ENCODE results near the gene SLIT3.

Gene SLIT3

DNA sequence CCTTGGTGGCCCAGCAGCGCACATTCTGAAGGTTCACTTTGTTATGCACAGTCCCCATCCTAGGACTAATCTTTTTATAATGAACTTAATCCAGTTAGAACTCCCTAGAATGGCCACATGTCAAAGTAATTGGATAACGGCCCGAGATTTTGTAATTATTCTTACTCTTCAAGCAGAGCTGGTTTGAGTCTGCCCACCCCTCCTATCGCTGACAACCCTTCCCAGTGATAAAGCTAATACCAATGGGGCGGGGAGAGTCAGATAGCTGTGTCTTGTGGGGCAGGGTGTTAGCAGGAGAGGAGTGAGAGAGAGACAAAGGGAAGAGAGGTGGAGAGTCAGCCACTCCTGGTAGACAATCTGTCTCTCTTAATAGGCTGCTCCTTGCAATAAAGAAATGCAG lies 356.9 kb downstream of the SLIT3 start:
- no peak for DNase-seq

- no peak for DNase-seq
These were observed 357.7 kb downstream of the SLIT3 start for GRCh38 chr5:168943091-168943884.

DNA sequence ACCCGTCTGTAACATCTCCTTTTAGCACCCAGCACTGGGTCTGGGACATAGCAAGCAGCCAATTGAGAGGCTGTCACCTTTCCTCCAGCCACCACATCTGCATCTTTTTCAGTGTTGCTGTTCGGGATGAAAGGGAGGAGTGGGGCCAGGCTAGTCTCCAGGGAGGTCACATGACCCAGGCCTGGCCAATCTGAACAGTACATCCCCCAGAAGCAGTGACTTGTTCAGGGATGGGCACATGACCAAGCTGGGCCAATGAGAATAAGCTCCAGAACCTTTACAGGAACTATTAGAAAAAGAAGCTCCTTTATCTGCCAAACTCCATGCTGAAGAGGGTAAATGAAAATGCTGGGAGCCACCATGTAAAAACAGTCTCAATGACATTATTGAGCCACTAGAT lies 359.0 kb downstream of the SLIT3 start:
- DNase-seq, result no peak

DNA sequence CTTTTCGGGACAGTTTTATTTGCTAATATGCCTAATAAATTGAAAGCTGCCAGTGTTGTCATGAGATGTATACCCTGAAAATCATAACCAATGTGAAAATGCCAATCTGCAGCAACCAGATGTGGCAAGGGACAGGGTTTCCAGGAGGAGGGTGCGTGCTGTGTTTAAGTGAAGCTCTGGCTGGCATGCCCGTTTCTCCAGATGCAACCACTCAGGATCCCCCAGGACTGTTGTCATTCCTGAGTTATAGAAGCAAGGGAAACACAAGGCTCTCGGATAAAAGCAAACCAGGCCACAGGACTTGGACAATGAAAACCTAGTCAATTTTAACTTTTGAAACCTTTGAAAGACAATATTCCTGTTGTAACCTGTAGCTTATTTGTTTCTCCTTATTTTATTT lies 360.2 kb downstream of the SLIT3 start:
- DNase-seq, result no peak

GRCh38 chr5:168939887-168940544 lies 360.9 kb downstream of the SLIT3 start:
- no peak for DNase-seq

- DNase-seq, result no peak
These were observed 361.7 kb downstream of the SLIT3 start for GRCh38 chr5:168939156-168939800.

- no peak for DNase-seq
These were observed 364.4 kb downstream of the SLIT3 start for GRCh38 chr5:168936511-168936910.

DNA sequence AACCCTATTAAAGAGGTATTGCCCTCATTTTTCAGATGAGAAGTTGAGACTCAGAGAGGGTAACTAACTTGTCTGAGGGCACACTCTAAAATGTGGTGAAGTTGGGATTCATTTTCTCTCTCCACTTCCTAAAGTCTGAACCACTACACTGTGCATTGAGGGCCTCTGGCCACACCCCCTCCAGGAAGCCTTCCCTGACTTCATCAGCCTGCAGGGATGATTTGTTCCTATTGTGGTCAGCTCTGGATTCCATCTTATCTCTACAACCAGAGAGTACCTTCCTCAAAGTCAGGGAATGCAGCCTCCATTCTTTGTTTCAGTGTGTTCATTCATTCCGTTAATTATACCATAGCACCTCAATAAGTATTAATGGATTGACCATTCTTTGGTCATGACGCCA lies 365.8 kb downstream of the SLIT3 start:
- DNase-seq, result no peak

- DNase-seq, result no peak
These were observed 366.8 kb downstream of the SLIT3 start for GRCh38 chr5:168934169-168934568.

DNA sequence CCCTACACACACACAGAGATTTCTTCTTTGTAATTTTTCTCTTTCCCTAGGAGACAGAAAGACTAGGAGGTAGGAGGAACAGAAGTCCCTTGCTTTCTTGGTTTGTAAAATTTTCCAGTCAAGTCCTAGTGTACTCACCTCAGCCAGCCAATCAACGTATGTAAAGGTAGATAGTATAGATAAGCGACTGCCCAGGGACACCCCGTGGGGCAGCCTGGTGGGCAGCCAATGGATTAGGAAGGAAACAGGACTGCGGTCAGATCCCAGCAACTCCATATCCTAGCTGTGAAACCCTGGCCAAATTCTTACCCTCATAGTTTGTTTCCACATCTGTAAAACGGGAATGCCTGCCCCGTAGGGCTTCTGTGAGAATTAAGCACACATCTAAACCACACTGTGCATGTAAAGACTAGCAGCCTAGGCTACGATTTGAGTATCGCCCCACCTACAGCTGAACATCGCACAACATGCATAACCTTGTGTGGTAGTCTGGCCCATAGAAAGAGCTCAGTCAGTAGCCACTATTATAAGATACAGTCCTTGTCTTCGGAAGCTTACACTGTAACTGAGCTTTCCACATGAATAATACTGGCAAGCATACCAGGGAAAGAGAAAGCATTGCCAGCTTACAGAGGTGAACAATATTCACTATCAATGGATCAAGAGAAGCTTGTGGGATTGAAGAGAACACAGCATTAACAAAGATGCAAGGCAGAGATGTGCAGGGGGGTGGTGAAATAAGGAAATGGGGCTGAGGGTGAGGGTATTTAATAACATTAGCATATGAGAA lies 368.3 kb downstream of the SLIT3 start:
- DNase-seq, result no peak

DNA sequence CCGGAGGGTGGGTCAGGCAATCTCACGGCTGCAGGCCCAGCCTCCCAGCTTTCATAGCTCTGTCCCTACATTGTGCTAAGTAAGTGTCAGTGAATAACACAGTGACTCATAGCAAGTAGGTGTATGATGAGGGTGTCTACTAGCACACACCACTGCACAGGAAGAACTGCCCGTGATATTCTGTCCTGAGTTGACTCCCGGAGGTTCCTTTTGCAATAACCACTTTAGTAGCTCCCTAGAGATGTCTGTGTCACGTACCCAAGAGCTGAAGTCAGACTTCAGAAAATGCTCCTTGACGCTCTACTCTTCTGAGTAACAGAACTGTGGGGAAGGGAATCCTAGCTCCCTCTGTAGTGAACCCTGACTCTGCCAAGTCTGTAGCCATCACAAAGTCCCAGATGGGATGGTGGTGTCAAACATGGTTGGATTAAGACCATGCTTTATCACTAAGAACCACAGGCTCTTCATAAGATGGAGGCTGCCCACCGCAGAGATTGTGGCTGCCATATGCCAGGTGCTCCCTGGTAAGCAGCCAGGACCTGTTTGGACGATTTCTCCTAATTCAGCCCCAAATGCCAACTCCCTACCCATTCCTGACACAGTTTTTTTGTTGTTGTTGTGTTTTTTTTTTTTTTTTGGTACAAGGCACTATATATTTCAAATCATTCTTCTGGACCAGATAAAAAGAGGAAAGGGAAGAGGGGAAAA lies 369.1 kb downstream of the SLIT3 start:
- no peak for DNase-seq

DNA sequence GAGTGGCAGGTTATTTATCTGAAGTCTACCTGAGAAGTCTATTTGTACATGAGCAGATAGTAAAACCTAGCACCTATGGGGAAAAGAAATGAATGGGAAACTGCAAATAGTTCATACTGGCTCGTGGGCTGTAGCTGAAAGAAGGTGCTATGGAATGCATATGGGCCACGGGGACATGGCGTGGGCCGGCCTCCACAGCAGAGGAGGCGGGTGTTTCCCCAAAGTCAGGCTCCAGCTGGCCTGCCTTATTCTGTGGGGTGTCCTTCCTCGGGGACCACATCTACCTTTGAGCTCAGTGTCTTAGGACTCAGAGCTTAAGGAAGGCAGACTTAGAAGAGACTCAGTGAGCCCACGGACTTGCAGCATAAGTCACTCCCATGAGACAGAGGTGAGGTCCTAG lies 371.3 kb downstream of the SLIT3 start:
- DNase-seq, result no peak

GRCh38 chr5:168925160-168925559 lies 375.8 kb downstream of the SLIT3 start:
- no peak for DNase-seq

DNA sequence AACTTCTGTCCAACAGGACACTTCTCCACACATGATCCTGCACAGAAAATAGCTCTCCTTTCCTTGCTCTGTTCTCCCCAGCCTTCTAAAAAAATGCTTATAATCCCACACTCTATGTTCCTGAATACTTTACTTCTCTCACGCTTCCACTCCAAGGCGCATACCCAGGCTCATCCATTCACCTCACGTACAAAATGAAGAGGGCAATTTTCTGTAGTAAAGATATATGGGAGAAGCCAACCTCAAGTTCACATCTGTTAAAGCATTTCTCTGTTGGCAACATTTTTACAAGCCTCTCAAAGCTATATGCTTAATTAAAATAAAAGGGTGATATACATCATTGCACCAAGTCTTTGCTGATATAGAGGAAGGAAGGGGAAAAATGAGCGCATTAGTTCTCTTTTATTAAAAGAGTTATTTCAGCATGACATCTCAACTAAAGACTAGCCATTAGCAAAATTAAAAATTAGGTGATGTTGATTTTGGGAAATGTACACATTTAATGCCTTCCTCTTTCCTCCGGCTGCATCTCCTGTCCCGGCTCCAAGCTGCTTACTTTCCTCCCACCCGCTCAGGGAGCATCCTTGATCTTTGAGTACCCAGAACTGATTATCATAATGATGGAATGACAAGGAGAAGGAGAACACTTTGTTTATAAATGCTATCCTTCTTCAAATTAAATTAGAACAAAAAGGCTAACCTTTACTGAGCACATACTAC lies 379.6 kb downstream of the SLIT3 start:
- no peak for DNase-seq

GRCh38 chr5:168920019-168920810 lies 380.7 kb downstream of the SLIT3 start:
- DNase-seq, result no peak

DNA sequence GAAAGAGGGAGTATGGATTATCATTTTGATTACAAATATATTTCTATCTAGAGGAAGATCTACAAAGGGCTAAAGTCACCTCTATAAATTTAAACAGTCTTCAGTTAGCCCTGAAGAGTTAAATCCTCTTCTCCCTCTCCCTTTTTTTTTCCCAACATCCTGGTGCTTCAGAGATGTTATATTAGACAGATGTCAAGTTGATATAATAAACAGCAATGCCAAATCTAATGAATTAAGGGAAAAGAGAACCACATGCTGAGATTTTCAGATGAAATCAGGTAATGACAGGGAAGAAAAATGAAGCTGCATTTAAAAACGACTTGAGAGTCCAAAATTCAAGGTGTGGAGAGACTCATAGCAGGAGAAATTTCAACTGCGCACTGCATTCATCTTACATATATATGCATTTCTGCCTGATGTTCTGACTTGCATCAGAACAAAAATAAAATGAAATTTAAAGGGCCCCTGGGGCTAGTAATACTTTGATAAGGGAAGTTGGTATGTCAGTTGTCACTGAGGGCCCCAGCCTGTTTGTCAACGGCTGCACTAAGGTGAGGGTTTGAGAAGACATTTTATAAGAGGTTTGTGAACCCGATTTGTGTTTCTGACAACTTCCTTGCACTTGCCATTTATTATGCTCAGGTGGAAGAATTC lies 382.9 kb downstream of the SLIT3 start:
- DNase-seq, result no peak

DNA sequence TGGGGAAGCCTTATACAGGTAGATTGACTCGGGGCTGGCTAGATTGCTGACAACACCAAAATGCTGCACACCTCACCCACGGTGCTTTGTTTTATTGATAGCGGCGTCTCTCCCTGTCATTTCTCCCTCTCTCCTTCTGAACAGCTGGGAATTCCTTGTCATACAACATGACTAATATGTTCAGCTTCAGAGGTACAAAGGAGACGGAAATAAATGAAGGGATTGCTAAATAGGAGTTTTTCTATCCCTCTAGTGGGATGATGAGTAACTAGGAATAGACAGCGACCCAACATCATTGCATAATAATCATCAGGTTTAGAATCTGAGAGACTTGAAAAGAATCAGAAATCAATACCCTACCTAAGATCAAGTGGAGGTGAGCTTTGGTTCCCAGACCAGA lies 384.1 kb downstream of the SLIT3 start:
- DNase-seq, result no peak

DNA sequence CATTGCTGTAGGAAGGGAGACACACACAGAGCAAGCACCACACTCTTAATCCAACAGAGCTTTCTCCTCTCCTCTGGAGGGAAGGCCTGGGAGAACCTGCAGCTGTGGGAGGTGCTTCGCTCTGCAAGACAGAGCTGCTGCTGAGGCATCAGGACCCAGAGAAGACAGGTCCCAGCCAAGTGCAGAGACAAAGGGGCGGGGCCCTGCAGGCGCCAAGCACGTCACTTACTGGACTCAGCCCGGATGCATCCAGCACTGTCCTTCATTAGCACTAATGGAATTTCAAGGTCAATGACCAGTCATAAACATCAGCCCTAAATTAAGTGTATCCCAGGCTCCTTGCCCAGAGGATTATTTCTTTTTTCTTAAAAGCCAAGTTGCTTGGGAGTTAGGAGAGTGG lies 384.7 kb downstream of the SLIT3 start:
- DNase-seq, result no peak

DNA sequence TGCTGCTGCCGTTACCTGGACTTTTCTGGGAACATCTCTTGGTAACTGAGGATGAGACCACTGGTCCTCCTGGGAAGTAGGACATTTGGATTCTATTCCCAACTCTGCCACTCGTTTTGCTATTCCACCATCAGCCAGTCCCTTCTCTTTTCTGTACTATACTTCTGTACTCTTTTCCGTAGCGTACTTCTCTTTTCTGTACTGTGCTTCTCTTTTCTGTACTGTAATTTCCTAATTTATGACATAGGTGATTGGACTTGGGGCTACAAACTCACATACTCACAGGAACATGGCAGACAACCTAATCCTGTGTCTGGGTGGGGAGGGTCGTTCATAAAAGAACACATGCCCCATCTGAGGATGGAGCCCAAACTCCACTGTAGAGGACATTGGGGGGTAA lies 386.4 kb downstream of the SLIT3 start:
- DNase-seq, result no peak

DNA sequence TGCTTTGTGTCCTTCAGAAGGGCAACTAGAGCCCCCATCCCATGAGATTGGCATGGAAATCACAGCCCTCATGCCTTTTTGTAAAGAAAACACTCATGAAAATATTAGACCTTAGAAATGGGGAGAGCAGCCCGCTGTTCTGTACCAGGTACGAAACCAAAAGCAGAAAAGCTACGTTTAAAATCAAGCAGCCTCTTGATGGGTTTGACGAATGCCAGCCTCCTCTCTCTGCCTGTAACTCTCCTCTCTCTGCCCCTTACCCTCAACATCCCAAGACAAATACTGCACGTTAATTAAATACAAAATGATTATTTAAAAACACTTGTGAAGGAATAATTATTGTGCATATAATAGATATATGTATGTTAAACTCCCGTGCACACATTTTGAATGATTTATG lies 390.1 kb downstream of the SLIT3 start:
- DNase-seq, result no peak

GRCh38 chr5:168908207-168908606 lies 392.7 kb downstream of the SLIT3 start:
- DNase-seq, result no peak
